ENCODE data around the gene PRAC2.

Gene PRAC2

GRCh38 chr17:48727415-48728175 is 4.6 kb downstream of the PRAC2 start:
- Histone ChIP-seq H3K14ac (ENCODE audit: low read length) (no peak overlapping the region), H4K91ac (ENCODE audit: low read depth, low read length, poor library complexity) (no peak overlapping the region), H3K4me1 (ENCODE audit: control insufficient read depth in 2 of 2, insufficient read depth in 1 of 2, low read depth in 1 of 2, low read length in 2 of 2) (no peaks in the 10 kb centered on the region), H3K9me3 (replicated peaks in 1 of 2; ENCODE audit: control insufficient read depth in 2 of 2, insufficient read depth in 1 of 2, low read depth in 1 of 2, low read length in 2 of 2) (peaks cover 0 to 7% of the 10 kb centered on the region in 2 donors), H3K4me2 (ENCODE audit: insufficient read depth, low read length, poor library complexity, severe bottlenecking) (no peak overlapping the region), H3K36me3 (replicated peaks in 1 of 2; ENCODE audit: control insufficient read depth in 2 of 2, insufficient read depth in 2 of 2, low read length in 2 of 2) (no peaks in the 10 kb centered on the region), H2BK15ac (ENCODE audit: low read length) (no peak overlapping the region), H2AFZ (ENCODE audit: low read length) (peak overlapping the region; percentile 80), H2BK120ac (ENCODE audit: low read depth, low read length) (no peak overlapping the region), H2BK12ac (ENCODE audit: low read length) (no peak overlapping the region), H4K8ac (ENCODE audit: low read depth, low read length) (no peak overlapping the region), H3K27ac (replicated peaks; ENCODE audit: low read length) (no peak overlapping the region), H2AK5ac (ENCODE audit: low read depth, low read length) (no peak overlapping the region), H3K27me3 (ENCODE audit: control insufficient read depth in 3 of 3, insufficient read depth in 3 of 3, low read depth in 1 of 3, low read length in 3 of 3) (peaks cover 64 to 99% (median 96%) of the 10 kb centered on the region in 3 experiments), H3K23ac (ENCODE audit: low read depth, low read length, poor library complexity) (no peak overlapping the region), H3K79me1 (ENCODE audit: low read depth, low read length) (no peaks in the 10 kb centered on the region), H3K4me3 (ENCODE audit: low read length in 2 of 2) (no peak overlapping the region), H3K9ac (ENCODE audit: low read depth, low read length, poor library complexity) (no peak overlapping the region), H3K18ac (ENCODE audit: low read length) (no peak overlapping the region), H2BK5ac (ENCODE audit: low read length) (no peak overlapping the region), H3K4ac (ENCODE audit: low read length) (no peak overlapping the region)
- no CpG with 5 or more reads among the region's 9 CpGs for WGBS, 2 donors (ENCODE audit: extremely low coverage in 2 of 2, insufficient read length in 2 of 2, insufficient replicate concordance in 1 of 2)
- no peak for DNase-seq (ENCODE audit: low spot score)

GRCh38 chr17:48728232-48729231 is 5.5 kb downstream of the PRAC2 start, which contains the start of gene HOXB13:
HOXB13 (minus strand) TSS chr17:48728750; CDS start chr17:48728593, 157 bp downstream.
- no peak within 1 kb of the TSS for H2AK5ac ChIP-seq (ENCODE audit: low read depth, low read length)
- no peak within 1 kb of the TSS for H3K27ac ChIP-seq (replicated peaks; ENCODE audit: low read length)
- no peak within 1 kb of the TSS for H3K9ac ChIP-seq (ENCODE audit: low read depth, low read length, poor library complexity)

GRCh38 chr17:48729335-48730239 is 6.6 kb downstream of the PRAC2 start:
- H2AK5ac ChIP-seq (ENCODE audit: low read depth, low read length), result no peak overlapping the region
- no peak overlapping the region for H3K9ac ChIP-seq (ENCODE audit: low read depth, low read length, poor library complexity)
- H4K8ac ChIP-seq (ENCODE audit: low read depth, low read length), result no peak overlapping the region
- H2BK120ac ChIP-seq (ENCODE audit: low read depth, low read length), result no peak overlapping the region
- DNase-seq (ENCODE audit: low spot score), result no peak
- no peak overlapping the region for H4K91ac ChIP-seq (ENCODE audit: low read depth, low read length, poor library complexity)
- no peak overlapping the region for H3K14ac ChIP-seq (ENCODE audit: low read length)
- no peak overlapping the region for H3K4ac ChIP-seq (ENCODE audit: low read length)
- H2BK5ac ChIP-seq (ENCODE audit: low read length), result no peak overlapping the region
- peaks cover 61 to 99% (median 96%) of the 10 kb centered on the region in 3 experiments for H3K27me3 ChIP-seq (ENCODE audit: control insufficient read depth in 3 of 3, insufficient read depth in 3 of 3, low read depth in 1 of 3, low read length in 3 of 3)
- H3K79me1 ChIP-seq (ENCODE audit: low read depth, low read length), result no peaks in the 10 kb centered on the region
- no CpG with 5 or more reads among the region's 19 CpGs for WGBS, 2 donors (ENCODE audit: extremely low coverage in 2 of 2, insufficient read length in 2 of 2, insufficient replicate concordance in 1 of 2)
- H3K4me2 ChIP-seq (ENCODE audit: insufficient read depth, low read length, poor library complexity, severe bottlenecking), result no peak overlapping the region
- H3K18ac ChIP-seq (ENCODE audit: low read length), result peak overlapping the region; percentile 72
- H3K23ac ChIP-seq (ENCODE audit: low read depth, low read length, poor library complexity), result no peak overlapping the region
- peaks cover 0 to 7% of the 10 kb centered on the region in 2 donors for H3K9me3 ChIP-seq (replicated peaks in 1 of 2; ENCODE audit: control insufficient read depth in 2 of 2, insufficient read depth in 1 of 2, low read depth in 1 of 2, low read length in 2 of 2)
- peak overlapping the region; percentile 64 for H2AFZ ChIP-seq (ENCODE audit: low read length)
- no peak overlapping the region for H3K4me3 ChIP-seq (ENCODE audit: low read length in 2 of 2)
- H2BK12ac ChIP-seq (ENCODE audit: low read length), result no peak overlapping the region
- H3K36me3 ChIP-seq (replicated peaks in 1 of 2; ENCODE audit: control insufficient read depth in 2 of 2, insufficient read depth in 2 of 2, low read length in 2 of 2), result no peaks in the 10 kb centered on the region
- H3K27ac ChIP-seq (replicated peaks; ENCODE audit: low read length), result no peak overlapping the region
- no peaks in the 10 kb centered on the region for H3K4me1 ChIP-seq (ENCODE audit: control insufficient read depth in 2 of 2, insufficient read depth in 1 of 2, low read depth in 1 of 2, low read length in 2 of 2)
- no peak overlapping the region for H2BK15ac ChIP-seq (ENCODE audit: low read length)

More at GRCh38 chr17:48728232-48729231, 5.5 kb downstream of the PRAC2 start, which contains the start of gene HOXB13:
- H3K4me1 ChIP-seq (ENCODE audit: control insufficient read depth in 2 of 2, insufficient read depth in 1 of 2, low read depth in 1 of 2, low read length in 2 of 2), result no peaks in the 10 kb centered on the region
- H3K36me3 ChIP-seq (replicated peaks in 1 of 2; ENCODE audit: control insufficient read depth in 2 of 2, insufficient read depth in 2 of 2, low read length in 2 of 2), result no peaks in the 10 kb centered on the region
- H2BK12ac ChIP-seq (ENCODE audit: low read length), result no peak within 1 kb of the TSS
- H4K91ac ChIP-seq (ENCODE audit: low read depth, low read length, poor library complexity), result no peak within 1 kb of the TSS
- H3K27me3 ChIP-seq (ENCODE audit: control insufficient read depth in 3 of 3, insufficient read depth in 3 of 3, low read depth in 1 of 3, low read length in 3 of 3), result peaks cover 62 to 99% (median 96%) of the 10 kb centered on the region in 3 experiments
- H2AFZ ChIP-seq (ENCODE audit: low read length), result peak within 1 kb of the TSS; percentile 80
- no peaks in the 10 kb centered on the region for H3K79me1 ChIP-seq (ENCODE audit: low read depth, low read length)
- peak within 1 kb of the TSS; percentile 72 for H3K18ac ChIP-seq (ENCODE audit: low read length)
- H3K4me2 ChIP-seq (ENCODE audit: insufficient read depth, low read length, poor library complexity, severe bottlenecking), result peak within 1 kb of the TSS; percentile 41
- H2BK5ac ChIP-seq (ENCODE audit: low read length), result no peak within 1 kb of the TSS
- no peak within 1 kb of the TSS for H2BK15ac ChIP-seq (ENCODE audit: low read length)
- no peak within 1 kb of the TSS for H3K14ac ChIP-seq (ENCODE audit: low read length)
- H3K23ac ChIP-seq (ENCODE audit: low read depth, low read length, poor library complexity), result no peak within 1 kb of the TSS
- no CpG with 5 or more reads among the region's 55 CpGs for WGBS, 2 donors (ENCODE audit: extremely low coverage in 2 of 2, insufficient read length in 2 of 2, insufficient replicate concordance in 1 of 2)
- H4K8ac ChIP-seq (ENCODE audit: low read depth, low read length), result no peak within 1 kb of the TSS
- no peak within 1 kb of the TSS for H3K4me3 ChIP-seq (ENCODE audit: low read length in 2 of 2)
- H3K9me3 ChIP-seq (replicated peaks in 1 of 2; ENCODE audit: control insufficient read depth in 2 of 2, insufficient read depth in 1 of 2, low read depth in 1 of 2, low read length in 2 of 2), result peaks cover 0 to 7% of the 10 kb centered on the region in 2 donors
- no peak for DNase-seq (ENCODE audit: low spot score)
- no peak within 1 kb of the TSS for H2BK120ac ChIP-seq (ENCODE audit: low read depth, low read length)
- H3K4ac ChIP-seq (ENCODE audit: low read length), result no peak within 1 kb of the TSS
